ENCODE measurements around the gene GPR39.

- TF ChIP-seq TCF7L2 (IDR thresholded peaks at IDR 0.05; ENCODE audit: low read depth, low read length), result no peak
- TF ChIP-seq CTCF (IDR thresholded peaks at IDR 0.05), result no peak; the same call in 1 of the 2 replicates
Measured at GRCh38 chr2:132372276-132372675, 44.3 kb upstream of the GPR39 start.

All from Panc1 (cell line).